ENCODE data around the gene EEF1E1. TPM values are rescaled to one million over a fixed set of nuclear protein-coding genes. Genes with fewer than 3 reads are reported as not detected.

Gene EEF1E1
- total RNA-seq, 1 experiment from 2014 or later, result 38.8 TPM

- H3K9me3 Mint-ChIP-seq (ENCODE audit: low read depth, unreplicated experiment), result no peaks in the 10 kb centered on the region
- intact Hi-C loops (cut with micrococcal nuclease; ENCODE audit: unreplicated experiment), result loop anchor here (2.0 kb wide), 1 partner anchor 20 kb away; the partner anchor contains the start of gene BLOC1S5
- no peaks in the 10 kb centered on the region for H3K27me3 Mint-ChIP-seq (ENCODE audit: unreplicated experiment)
- BruUV-seq (replicated peaks), result no TSS peak
- DNase-seq, result no peak
- TF ChIP-seq, protein P1, sequence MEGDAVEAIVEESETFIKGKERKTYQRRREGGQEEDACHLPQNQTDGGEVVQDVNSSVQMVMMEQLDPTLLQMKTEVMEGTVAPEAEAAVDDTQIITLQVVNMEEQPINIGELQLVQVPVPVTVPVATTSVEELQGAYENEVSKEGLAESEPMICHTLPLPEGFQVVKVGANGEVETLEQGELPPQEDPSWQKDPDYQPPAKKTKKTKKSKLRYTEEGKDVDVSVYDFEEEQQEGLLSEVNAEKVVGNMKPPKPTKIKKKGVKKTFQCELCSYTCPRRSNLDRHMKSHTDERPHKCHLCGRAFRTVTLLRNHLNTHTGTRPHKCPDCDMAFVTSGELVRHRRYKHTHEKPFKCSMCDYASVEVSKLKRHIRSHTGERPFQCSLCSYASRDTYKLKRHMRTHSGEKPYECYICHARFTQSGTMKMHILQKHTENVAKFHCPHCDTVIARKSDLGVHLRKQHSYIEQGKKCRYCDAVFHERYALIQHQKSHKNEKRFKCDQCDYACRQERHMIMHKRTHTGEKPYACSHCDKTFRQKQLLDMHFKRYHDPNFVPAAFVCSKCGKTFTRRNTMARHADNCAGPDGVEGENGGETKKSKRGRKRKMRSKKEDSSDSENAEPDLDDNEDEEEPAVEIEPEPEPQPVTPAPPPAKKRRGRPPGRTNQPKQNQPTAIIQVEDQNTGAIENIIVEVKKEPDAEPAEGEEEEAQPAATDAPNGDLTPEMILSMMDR (IDR thresholded peaks at IDR 0.05; ENCODE audit: unreplicated experiment), result no peak
- H3K4me1 Mint-ChIP-seq (ENCODE audit: low read depth, unreplicated experiment), result peaks cover 44% of the 10 kb centered on the region
- H3K4me3 Mint-ChIP-seq (ENCODE audit: low read depth, unreplicated experiment), result no peak overlapping the region
- CTCF ChIA-PET, result interaction anchor here (1.6 kb wide), 1 partner anchor 17 kb away, joined by 11 read pairs; the partner anchor contains the start of gene EEF1E1
- H3K27ac Mint-ChIP-seq (ENCODE audit: unreplicated experiment), result no peak overlapping the region
- H3K36me3 Mint-ChIP-seq (ENCODE audit: insufficient read depth, unreplicated experiment), result peaks cover 25% of the 10 kb centered on the region
Measured at GRCh38 chr6:8084586-8084985, 17.8 kb downstream of the EEF1E1 start.

- peaks cover 14% of the 10 kb centered on the region for H3K36me3 Mint-ChIP-seq (ENCODE audit: insufficient read depth, unreplicated experiment)
- peaks cover 48% of the 10 kb centered on the region for H3K4me1 Mint-ChIP-seq (ENCODE audit: low read depth, unreplicated experiment)
- intact Hi-C loops (cut with micrococcal nuclease; ENCODE audit: unreplicated experiment), result no loop called here
- DNase-seq, result no peak
- H3K4me3 Mint-ChIP-seq (ENCODE audit: low read depth, unreplicated experiment), result peak overlapping the region; percentile 20
- CTCF ChIA-PET, result no interaction called here
- no peaks in the 10 kb centered on the region for H3K27me3 Mint-ChIP-seq (ENCODE audit: unreplicated experiment)
- TF ChIP-seq, protein P1 (IDR thresholded peaks at IDR 0.05; ENCODE audit: unreplicated experiment), result no peak
- H3K9me3 Mint-ChIP-seq (ENCODE audit: low read depth, unreplicated experiment), result no peaks in the 10 kb centered on the region
- BruUV-seq (replicated peaks), result no TSS peak
- H3K27ac Mint-ChIP-seq (ENCODE audit: unreplicated experiment), result peak overlapping the region; percentile 54
Measured at GRCh38 chr6:8082954-8083858, 19.1 kb downstream of the EEF1E1 start.

DNA sequence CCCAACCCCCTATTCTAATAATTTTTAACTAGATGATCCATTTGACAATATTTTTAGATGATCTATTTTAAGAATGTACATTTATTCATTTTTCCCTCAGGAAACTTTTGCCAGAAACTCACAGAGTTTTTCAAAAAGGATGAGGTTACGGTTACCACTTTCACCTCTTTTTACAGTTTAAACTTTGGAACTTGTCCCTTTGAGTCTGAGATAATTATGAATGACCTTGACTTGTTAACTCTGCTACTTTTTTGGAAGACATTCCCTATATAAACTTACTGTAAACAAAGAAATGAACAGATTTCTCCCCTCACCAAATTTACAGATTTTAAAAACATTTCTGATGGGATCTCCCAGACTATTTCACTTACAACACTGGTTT, 19.8 kb downstream of the EEF1E1 start:
- intact Hi-C loops (cut with micrococcal nuclease; ENCODE audit: unreplicated experiment), result no loop called here
- Mint-ChIP-seq H3K27ac (ENCODE audit: unreplicated experiment) (peak overlapping the region; percentile 54), H3K9me3 (ENCODE audit: low read depth, unreplicated experiment) (no peaks in the 10 kb centered on the region), H3K4me1 (ENCODE audit: low read depth, unreplicated experiment) (peaks cover 48% of the 10 kb centered on the region), H3K4me3 (ENCODE audit: low read depth, unreplicated experiment) (peak overlapping the region; percentile 20), H3K27me3 (ENCODE audit: unreplicated experiment) (no peaks in the 10 kb centered on the region), H3K36me3 (ENCODE audit: insufficient read depth, unreplicated experiment) (peaks cover 7% of the 10 kb centered on the region)
- no peak for DNase-seq
- BruUV-seq (replicated peaks), result no TSS peak
- TF ChIP-seq, protein P1 (IDR thresholded peaks at IDR 0.05; ENCODE audit: unreplicated experiment), result no peak
- CTCF ChIA-PET, result no interaction called here

- CTCF ChIA-PET, result interaction anchor here (0.5 kb wide), 1 partner anchor 62 kb away, joined by 4 read pairs; no protein-coding TSS in a partner anchor
- intact Hi-C loops (cut with micrococcal nuclease; ENCODE audit: unreplicated experiment), result no loop called here
Measured at GRCh38 chr6:8080362-8081151, 21.8 kb downstream of the EEF1E1 start.

More at GRCh38 chr6:8080362-8081151, 21.8 kb downstream of the EEF1E1 start:
- H3K4me1 Mint-ChIP-seq (ENCODE audit: low read depth, unreplicated experiment), result peaks cover 38% of the 10 kb centered on the region
- peak overlapping the region; percentile 72 for H3K27ac Mint-ChIP-seq (ENCODE audit: unreplicated experiment)
- TF ChIP-seq, protein P1 (IDR thresholded peaks at IDR 0.05; ENCODE audit: unreplicated experiment), result no peak
- H3K36me3 Mint-ChIP-seq (ENCODE audit: insufficient read depth, unreplicated experiment), result peaks cover 10% of the 10 kb centered on the region
- no peaks in the 10 kb centered on the region for H3K27me3 Mint-ChIP-seq (ENCODE audit: unreplicated experiment)
- DNase-seq, result no peak
- peak overlapping the region; percentile 32 for H3K4me3 Mint-ChIP-seq (ENCODE audit: low read depth, unreplicated experiment)
- BruUV-seq (replicated peaks), result no TSS peak
- no peaks in the 10 kb centered on the region for H3K9me3 Mint-ChIP-seq (ENCODE audit: low read depth, unreplicated experiment)

Measured in Calu3 (cell line).